ENCODE measurements around the gene DAPK1.

GRCh38 chr9:87573841-87574342, 76.2 kb downstream of the DAPK1 start:
- no peak for TF ChIP-seq CTCF (conservative IDR thresholded peaks at IDR 0.05 in 1 of 2, IDR thresholded peaks at IDR 0.05 in 1 of 2; ENCODE audit: extremely low read depth in 1 of 2, insufficient read depth in 1 of 2, low read depth in 1 of 2, low read length in 2 of 2)
- no peak for TF ChIP-seq EZH2 (IDR thresholded peaks at IDR 0.05; ENCODE audit: borderline replicate concordance, low read length)
